Fibroblast of pulmonary artery (primary cell): ENCODE results near the gene CTNNA1.

ENCODE experiments used
- DNase-seq: peaks from one replicate; pipeline ENCODE4 v3.0.0-alpha.2; 2010; ENCODE audit warnings: low read depth
- H3K4me3 ChIP-seq: replicated peaks from 2 replicates; pipeline ENCODE4 v1.5.1; 2011; ENCODE audit warnings: low read depth, mild to moderate bottlenecking, control low read depth, low read length, moderate library complexity
- TF ChIP-seq, protein P1 (sequence below): IDR thresholded peaks from 2 replicates; pipeline ENCODE4 v1.5.1; 2011; ENCODE audit warnings: mild to moderate bottlenecking, control low read depth, low read length, inconsistent platforms; ENCODE audit errors: missing control alignments

The CTNNA1 gene

DNA sequence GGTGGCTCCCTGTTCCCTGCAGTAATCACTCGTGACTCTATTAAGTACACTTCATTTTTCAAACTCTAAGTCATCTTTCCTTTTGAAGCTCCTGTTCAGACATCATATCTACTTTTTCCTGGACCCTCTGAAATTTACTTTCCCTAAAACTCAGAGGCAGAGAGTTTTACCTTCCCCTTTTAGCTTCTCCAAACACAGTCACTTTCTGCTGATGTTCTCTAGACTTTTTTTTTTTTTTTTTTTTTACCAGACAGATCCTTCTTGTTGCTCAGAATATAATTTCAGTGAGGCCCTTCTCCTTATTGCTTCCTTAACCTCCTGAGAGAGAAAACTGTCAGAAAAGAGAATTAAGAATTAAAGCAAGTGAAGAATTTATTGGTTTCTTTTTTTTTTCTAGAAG lies 208.5 kb downstream of the CTNNA1 start:
- TF ChIP-seq, protein P1, sequence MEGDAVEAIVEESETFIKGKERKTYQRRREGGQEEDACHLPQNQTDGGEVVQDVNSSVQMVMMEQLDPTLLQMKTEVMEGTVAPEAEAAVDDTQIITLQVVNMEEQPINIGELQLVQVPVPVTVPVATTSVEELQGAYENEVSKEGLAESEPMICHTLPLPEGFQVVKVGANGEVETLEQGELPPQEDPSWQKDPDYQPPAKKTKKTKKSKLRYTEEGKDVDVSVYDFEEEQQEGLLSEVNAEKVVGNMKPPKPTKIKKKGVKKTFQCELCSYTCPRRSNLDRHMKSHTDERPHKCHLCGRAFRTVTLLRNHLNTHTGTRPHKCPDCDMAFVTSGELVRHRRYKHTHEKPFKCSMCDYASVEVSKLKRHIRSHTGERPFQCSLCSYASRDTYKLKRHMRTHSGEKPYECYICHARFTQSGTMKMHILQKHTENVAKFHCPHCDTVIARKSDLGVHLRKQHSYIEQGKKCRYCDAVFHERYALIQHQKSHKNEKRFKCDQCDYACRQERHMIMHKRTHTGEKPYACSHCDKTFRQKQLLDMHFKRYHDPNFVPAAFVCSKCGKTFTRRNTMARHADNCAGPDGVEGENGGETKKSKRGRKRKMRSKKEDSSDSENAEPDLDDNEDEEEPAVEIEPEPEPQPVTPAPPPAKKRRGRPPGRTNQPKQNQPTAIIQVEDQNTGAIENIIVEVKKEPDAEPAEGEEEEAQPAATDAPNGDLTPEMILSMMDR: no peak
- DNase-seq: no peak
- H3K4me3 ChIP-seq: no peak overlapping the region

DNA sequence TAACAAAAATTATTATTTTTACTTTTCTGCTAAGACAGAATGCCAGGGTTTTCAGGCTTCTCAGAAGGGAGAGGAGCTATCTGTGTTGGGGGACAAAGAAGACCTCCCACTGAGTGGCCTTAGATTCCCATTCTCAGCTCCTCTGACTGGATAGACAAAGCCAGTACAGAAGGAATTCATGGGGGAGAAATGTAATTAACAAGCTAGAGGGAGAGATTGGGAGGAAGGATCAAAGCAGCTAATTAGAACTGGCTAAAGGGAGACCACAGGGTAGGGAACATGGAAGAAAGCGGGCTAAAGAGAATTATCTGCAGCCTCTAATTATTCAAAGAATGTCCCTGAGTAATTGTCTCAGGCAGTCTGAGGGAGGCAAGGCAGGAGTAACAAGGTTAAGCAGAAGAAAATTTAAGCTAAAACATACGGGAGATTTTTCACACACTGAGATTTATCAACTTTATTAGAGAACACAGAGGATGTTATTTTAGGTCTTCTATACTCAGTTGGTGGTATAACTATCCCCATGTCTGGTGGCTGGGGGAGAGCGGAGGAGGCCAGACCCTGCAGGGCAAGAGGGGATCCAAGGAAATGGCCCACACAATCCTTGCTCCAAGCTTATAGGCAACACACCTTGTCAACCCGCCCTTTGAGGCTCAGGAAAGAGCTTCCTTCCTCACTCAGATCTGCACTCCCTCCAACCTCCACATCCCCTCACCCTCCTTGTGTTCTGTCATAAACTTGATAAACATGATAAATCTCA lies 209.6 kb downstream of the CTNNA1 start:
- no peak overlapping the region for H3K4me3 ChIP-seq
- TF ChIP-seq, protein P1: no peak
- no peak for DNase-seq

DNA sequence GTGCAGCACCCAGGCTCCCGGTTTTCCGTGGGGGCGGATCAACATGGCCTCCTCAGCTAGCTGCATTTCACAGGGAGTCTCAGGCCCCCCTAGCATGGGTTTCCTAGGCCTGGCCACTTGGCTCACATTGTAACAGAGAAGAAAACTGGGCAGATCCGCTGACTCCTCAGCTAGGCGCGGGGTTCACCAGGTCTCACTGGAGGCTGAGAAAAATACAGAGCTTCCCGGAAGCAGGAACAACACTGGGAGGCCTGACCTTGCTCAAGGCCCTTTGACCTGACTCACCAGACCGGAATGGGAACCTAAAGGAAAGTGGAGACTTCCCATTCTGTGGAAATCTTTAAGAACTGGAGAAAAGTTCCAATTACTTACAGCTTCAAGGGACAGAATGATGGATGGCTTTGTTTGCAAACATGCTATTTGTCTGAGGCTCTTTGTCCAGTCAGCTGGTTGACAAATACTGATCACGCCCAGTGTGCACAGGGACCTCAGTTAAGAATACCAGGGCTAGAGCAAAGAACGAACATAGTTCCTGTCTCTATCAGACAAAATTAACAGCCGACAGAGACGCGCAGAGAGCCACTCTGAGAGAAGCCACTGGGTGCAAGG lies 210.6 kb downstream of the CTNNA1 start:
- DNase-seq: no peak
- no peak overlapping the region for H3K4me3 ChIP-seq
- TF ChIP-seq, protein P1: no peak

DNA sequence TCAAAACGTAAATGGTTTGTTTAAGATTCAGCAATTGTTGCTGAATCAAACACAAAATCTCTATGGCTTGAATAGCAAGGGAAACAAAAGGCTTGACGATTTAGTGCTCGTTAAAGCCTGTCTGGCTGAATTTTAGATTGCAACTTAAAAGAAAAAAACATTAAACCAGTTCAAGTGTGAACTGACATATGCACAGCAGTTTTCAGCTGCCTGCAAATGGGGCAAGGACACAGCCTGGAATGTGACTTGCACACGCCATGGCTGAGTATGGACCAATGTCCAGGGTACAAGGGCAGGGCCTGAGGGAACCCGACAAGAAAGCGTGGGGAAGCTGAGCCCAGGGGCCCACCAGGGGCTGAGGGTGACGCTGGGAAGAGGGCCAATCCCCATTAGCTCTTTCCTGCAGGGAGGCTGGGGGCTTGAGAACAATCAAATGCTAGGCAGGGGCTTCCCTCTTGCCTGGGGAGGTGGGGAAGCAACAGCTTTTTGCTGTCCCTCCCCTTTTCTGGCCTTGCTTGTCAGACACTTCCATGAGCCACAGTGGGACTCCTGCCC lies 211.5 kb downstream of the CTNNA1 start:
- TF ChIP-seq, protein P1: no peak
- no peak for DNase-seq

DNA sequence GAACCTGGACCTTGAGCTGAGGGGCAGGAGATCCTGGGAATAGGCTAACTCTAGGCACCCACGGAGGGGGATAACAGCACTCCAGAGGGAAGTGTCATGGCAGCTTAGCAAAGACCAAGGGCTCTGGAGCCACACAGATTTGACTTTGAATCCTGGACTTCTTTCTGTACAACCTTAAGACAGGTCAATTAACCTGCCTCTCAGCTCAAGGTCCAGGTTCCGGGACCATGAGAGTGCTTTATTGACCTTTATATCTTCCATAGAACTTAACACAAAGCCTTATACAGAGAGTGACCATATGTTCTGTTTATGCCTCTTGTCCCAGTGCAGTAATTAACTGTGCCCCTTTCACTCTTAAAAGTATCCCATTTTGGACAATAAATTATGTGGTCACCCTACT lies 212.4 kb downstream of the CTNNA1 start:
- no peak overlapping the region for H3K4me3 ChIP-seq
- TF ChIP-seq, protein P1: no peak
- no peak for DNase-seq

More for the DNA sequence above, 211.5 kb downstream of the CTNNA1 start:
- no peak overlapping the region for H3K4me3 ChIP-seq

DNA sequence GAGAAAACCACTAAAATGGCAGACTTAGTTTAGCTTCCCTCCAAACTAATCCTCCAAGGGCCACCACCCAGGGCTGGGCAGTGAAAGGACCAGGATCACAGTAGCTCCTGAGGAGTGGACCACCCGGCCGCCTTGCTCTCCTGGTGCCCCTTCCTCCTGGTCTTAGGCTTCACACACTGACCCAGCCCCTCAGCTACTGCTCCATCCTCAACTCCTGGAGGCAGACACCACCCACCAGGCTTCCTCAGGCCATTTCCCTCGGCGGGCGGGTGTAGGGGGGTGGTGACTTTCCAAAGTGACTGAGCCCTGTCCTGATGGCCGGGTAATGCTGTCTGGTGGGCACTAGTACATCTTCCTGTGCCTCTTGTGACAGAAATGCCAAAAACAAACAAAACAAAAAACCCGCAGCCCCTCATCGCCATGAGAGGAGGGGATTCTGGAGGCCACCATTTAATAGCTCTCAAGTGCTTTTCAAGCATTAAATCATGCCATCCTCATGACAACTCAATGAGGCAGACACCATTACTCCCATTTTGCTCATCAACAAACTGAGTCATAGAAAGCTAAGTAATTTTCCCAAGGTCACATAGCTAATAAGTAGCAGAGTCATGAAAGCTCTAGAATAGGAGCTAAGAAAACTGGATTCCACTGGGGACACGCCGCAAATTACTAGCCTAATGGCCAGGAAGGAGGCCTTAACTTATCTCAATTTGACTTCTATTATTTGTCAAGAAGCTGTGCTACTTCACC lies 213.2 kb downstream of the CTNNA1 start:
- TF ChIP-seq, protein P1: no peak
- no peak for DNase-seq
- no peak overlapping the region for H3K4me3 ChIP-seq
